ENCODE data around the gene SMYD3. TPM values are rescaled to one million over a fixed set of nuclear protein-coding genes. Genes with fewer than 3 reads are reported as not detected.

SMYD3 gene
- total RNA-seq, 1 donor from 2014 or later, result 20.8 TPM

- no peak for ATAC-seq (ENCODE audit: low read depth)
Observed at GRCh38 chr1:246445503-246445902, 61.6 kb downstream of the SMYD3 start.

GRCh38 chr1:246444617-246445016 lies 62.5 kb downstream of the SMYD3 start:
- DNase-seq (no peak), ATAC-seq (ENCODE audit: low read depth) (no peak)
- H3K4me3 Mint-ChIP-seq, result no peak overlapping the region
- peaks cover 4% of the 10 kb centered on the region for H3K36me3 Mint-ChIP-seq (ENCODE audit: low read depth)
- no peak overlapping the region for H3K27ac Mint-ChIP-seq
- no peaks in the 10 kb centered on the region for H3K4me1 Mint-ChIP-seq
- H3K9me3 Mint-ChIP-seq, result peaks cover 2% of the 10 kb centered on the region
- intact Hi-C loops (cut with micrococcal nuclease), result no loop called here
- ChIA-PET POLR2A (no interaction called here), CTCF (no interaction called here)
- TF ChIP-seq CTCF (IDR thresholded peaks at IDR 0.05), result no peak
- no peaks in the 10 kb centered on the region for H3K27me3 Mint-ChIP-seq

More at GRCh38 chr1:246445503-246445902, 61.6 kb downstream of the SMYD3 start:
- Mint-ChIP-seq H3K4me3 (no peak overlapping the region), H3K36me3 (ENCODE audit: low read depth) (peaks cover 4% of the 10 kb centered on the region), H3K9me3 (peaks cover 2% of the 10 kb centered on the region), H3K4me1 (no peaks in the 10 kb centered on the region), H3K27ac (no peak overlapping the region), H3K27me3 (no peaks in the 10 kb centered on the region)
- ChIA-PET POLR2A (no interaction called here), CTCF (no interaction called here)
- DNase-seq, result no peak
- TF ChIP-seq CTCF (IDR thresholded peaks at IDR 0.05), result no peak
- intact Hi-C loops (cut with micrococcal nuclease), result no loop called here

- H3K36me3 Mint-ChIP-seq (ENCODE audit: low read depth), result peaks cover 16% of the 10 kb centered on the region
- peaks cover 11% of the 10 kb centered on the region for H3K4me1 Mint-ChIP-seq
- ChIA-PET POLR2A (no interaction called here), CTCF (no interaction called here)
- TF ChIP-seq CTCF (IDR thresholded peaks at IDR 0.05), result no peak
- DNase-seq (no peak), ATAC-seq (ENCODE audit: low read depth) (no peak)
- H3K27ac Mint-ChIP-seq, result no peak overlapping the region
- intact Hi-C loops (cut with micrococcal nuclease), result no loop called here
- no peak overlapping the region for H3K4me3 Mint-ChIP-seq
- peaks cover 18% of the 10 kb centered on the region for H3K9me3 Mint-ChIP-seq
- H3K27me3 Mint-ChIP-seq, result no peaks in the 10 kb centered on the region
Observed at GRCh38 chr1:246437961-246438360, 69.1 kb downstream of the SMYD3 start.

- Mint-ChIP-seq H3K27me3 (no peaks in the 10 kb centered on the region), H3K36me3 (ENCODE audit: low read depth) (peaks cover 18% of the 10 kb centered on the region), H3K27ac (no peak overlapping the region), H3K4me3 (no peak overlapping the region), H3K9me3 (peaks cover 19% of the 10 kb centered on the region), H3K4me1 (peaks cover 15% of the 10 kb centered on the region)
- ATAC-seq (ENCODE audit: low read depth) (no peak), DNase-seq (no peak)
- ChIA-PET POLR2A (no interaction called here), CTCF (no interaction called here)
- intact Hi-C loops (cut with micrococcal nuclease), result no loop called here
- TF ChIP-seq CTCF (IDR thresholded peaks at IDR 0.05), result no peak
Observed at GRCh38 chr1:246435421-246436041, 71.5 kb downstream of the SMYD3 start.

- intact Hi-C loops (cut with micrococcal nuclease), result no loop called here
- peaks cover 19% of the 10 kb centered on the region for H3K9me3 Mint-ChIP-seq
- CTCF ChIA-PET, result no interaction called here
- H3K36me3 Mint-ChIP-seq (ENCODE audit: low read depth), result peaks cover 18% of the 10 kb centered on the region
- H3K4me3 Mint-ChIP-seq, result no peak overlapping the region
- peaks cover 15% of the 10 kb centered on the region for H3K4me1 Mint-ChIP-seq
- no peak for TF ChIP-seq CTCF (IDR thresholded peaks at IDR 0.05)
- H3K27me3 Mint-ChIP-seq, result no peaks in the 10 kb centered on the region
- POLR2A ChIA-PET, result no interaction called here
- ATAC-seq (ENCODE audit: low read depth), result no peak
- no peak for DNase-seq
- no peak overlapping the region for H3K27ac Mint-ChIP-seq
Observed at GRCh38 chr1:246434335-246434734, 72.7 kb downstream of the SMYD3 start.
